ENCODE results near the gene HOXB9. TPM values are rescaled to one million over a fixed set of nuclear protein-coding genes. Genes with fewer than 3 reads are reported as not detected.

HOXB9 gene
- total RNA-seq, 1 donor from 2014 or later, result not detected

DNA sequence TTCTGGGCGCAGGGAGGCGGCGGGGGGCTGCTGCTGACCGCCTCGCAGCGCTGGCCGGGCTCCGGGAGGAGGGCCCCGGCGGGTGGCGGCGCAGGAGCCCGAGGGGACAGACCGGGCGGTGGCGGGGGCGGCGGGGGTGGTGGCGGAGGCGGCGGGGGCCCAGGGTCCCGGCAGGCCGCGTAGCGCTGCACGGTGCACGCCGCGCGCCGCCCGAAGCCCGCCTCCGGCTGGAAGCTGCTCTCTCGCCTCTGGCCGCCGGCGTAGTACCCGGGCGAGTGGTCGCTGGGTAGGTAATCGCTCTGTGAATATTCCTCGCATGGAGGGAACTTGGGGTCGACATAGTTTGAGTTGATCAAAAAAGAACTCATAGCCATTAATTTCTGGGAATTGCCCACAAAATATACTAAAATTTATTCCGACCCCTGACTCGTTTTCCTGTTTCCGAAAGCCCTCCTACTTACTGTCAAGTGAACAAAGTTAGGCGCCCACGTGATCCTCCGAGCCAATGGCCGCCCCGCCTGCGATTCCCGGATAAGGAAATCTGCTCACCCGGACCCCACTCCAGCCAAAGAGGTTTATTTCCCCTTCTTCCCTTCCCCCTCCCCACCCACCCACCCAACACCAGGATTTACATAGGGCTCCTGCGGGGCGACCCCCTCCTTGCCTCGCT, 48.1 kb downstream of the HOXB9 start, which contains the start of gene HOXB4:
Gene HOXB4 (minus strand): TSS at position 405 of the 670 bp plus-strand sequence. CDS start 31 bp downstream, at position 374.
- DNase-seq, result peak; percentile 83
- peak; percentile 73 for ATAC-seq (ENCODE audit: poor library complexity)
- intact Hi-C loops (cut with DNase I), result no loop called here

DNA sequence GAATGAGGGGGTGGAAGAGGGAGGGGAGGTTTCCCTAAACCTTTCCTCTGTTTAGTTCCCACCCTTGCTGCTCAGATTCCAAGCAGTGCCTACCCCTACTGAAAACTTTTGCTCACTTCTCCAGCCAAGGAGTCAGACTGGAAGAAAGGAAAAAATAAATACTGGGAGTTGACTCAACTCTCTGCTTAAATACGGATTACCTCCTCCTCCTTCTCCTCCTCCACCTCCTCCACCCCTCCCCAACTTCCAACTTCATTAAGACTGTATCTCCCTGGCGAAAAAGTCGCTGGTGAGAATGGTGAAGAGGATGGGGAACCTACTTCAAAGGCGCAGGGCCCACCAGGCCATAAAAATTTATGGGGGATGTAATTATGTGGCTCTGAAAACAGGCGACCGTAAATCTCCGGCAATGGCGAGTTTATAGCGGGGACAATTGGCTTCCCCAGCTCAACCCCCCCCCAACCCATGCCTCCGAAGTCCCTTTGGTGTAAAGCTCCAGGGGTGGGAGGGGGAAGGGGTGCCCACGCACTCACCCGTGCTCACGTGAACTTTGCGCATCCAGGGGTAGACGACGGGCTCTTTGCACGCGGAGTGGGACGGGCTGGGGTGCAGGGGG, 48.7 kb downstream of the HOXB9 start:
- no peak for DNase-seq
- intact Hi-C loops (cut with DNase I), result no loop called here
- ATAC-seq (ENCODE audit: poor library complexity), result no peak

DNA sequence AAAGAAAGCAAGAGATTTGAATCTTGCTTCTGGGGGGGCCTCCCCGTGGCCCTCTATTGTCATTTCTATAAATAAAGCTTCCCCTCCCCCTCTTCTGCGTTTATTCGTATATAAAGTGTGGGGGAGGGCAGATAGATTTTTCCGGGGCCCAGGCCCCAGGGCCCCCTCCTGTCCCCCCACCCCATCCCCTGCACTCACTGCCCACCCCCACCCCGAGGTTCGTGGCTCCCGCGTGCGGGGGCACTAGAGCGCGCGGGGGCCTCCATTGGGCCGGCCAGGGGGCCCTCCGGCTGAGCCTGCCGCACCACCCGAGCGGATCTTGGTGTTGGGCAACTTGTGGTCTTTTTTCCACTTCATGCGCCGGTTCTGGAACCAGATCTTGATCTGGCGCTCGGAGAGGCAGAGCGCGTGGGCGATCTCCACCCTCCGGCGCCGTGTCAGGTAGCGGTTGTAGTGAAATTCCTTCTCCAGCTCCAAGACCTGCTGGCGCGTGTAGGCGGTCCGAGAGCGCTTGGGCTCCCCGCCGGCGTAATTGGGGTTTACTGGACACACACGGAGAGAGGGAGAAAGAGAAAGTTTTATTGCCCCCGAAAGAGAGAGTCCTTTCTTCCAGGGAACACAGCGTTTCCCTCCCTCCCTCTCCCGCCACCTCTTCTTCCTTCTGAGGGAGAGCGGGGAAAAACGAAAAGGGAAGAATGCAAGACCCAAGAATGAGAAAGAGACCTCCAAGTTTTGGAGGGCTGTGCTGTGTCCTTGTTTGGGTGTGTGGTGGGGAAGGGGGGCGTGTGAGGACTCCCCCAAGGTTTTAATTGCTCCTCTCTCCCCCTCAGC, 49.5 kb downstream of the HOXB9 start:
- intact Hi-C loops (cut with DNase I), result no loop called here
- ATAC-seq (ENCODE audit: poor library complexity) (no peak), DNase-seq (no peak)

DNA sequence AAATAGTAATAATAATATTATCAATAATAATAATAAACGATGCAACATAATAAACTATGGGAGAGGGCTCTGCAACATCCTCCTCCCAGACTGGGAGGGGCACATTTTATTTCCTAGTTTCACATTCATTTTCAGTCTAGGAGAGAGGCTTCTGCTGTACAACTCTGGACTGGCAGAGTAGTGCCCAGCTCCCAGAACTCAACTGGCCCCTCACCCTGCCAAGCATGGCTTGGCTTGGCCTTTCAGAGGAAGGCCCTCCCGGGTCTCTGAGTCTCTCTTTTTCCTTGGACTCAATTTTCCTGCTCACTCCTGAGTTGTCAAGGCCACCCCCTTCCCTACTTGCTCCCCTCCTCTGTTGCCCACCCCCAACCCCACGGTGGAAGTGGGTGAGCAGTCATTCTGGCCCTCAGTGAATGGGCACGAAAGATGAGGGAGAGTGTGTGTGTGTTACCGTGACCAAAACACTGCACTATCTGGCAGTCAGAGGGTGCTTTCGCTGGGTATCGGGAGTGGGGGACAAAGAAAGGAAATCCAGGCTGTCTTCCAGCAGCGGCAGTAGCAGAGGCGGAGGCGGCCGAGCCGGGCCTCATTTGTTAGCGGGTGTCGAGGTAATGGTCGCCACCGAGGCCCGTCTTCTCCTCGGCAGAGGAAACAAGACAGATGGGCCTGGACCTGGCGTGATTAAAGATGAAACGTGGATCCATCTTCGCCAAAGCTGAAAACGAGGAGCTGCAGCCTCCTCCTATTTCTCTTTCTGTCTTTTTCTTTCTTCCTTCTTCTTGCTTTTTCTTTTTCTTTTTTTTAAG, 50.3 kb downstream of the HOXB9 start:
- intact Hi-C loops (cut with DNase I), result no loop called here
- ATAC-seq (ENCODE audit: poor library complexity), result no peak
- no peak for DNase-seq

DNA sequence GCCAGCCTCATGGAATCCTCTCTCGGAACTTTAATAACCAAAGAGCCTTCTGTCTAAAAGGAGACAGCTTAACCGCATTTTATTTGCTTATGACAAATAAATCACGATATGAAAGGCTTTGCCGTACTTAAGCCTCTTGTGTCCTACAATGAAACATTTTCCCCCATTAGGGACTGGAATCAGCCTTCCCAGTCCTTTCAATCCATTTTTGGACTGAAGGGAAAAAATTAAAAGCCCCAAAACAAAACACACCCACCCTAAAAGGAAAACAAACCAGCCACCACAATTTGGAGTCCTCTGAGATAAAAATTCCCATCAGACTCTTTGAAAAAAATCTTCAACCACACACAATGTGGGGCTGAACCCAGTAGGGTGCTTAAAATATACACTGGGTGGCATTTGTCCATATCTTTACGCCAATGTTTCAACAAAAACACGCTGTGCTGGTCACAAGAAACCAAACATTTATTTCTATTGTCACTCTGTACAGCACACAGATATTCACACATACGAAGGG, 51.0 kb downstream of the HOXB9 start:
- intact Hi-C loops (cut with DNase I), result no loop called here
- no peak for ATAC-seq (ENCODE audit: poor library complexity)
- DNase-seq, result no peak

DNA sequence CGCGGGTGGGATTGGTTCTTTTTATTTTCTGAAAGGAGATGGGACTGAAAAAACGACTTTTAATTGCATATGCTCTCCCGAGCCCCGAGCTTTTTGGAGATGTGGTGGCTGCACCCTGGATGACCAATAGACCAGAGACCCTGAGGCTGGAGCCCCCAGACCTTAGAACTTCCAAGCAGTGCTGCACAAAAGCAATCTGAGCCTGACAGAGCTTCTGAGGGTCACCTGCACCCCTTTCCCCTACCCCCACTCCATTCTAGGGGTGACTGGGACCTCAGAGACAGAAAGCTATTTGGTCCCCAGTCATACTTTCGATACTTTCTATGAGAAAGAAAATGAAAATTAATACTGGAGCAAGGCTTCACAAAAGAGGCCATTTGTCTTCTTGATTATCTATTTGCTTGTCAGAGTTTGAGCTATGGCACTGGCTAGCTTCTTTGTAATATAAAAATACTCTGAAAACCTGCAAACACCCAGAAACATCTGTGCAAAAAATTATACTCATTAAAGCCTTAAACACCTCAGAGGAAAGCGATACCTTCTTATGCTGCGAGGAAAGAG, 51.6 kb downstream of the HOXB9 start:
- no peak for ATAC-seq (ENCODE audit: poor library complexity)
- DNase-seq, result no peak
- intact Hi-C loops (cut with DNase I), result no loop called here

DNA sequence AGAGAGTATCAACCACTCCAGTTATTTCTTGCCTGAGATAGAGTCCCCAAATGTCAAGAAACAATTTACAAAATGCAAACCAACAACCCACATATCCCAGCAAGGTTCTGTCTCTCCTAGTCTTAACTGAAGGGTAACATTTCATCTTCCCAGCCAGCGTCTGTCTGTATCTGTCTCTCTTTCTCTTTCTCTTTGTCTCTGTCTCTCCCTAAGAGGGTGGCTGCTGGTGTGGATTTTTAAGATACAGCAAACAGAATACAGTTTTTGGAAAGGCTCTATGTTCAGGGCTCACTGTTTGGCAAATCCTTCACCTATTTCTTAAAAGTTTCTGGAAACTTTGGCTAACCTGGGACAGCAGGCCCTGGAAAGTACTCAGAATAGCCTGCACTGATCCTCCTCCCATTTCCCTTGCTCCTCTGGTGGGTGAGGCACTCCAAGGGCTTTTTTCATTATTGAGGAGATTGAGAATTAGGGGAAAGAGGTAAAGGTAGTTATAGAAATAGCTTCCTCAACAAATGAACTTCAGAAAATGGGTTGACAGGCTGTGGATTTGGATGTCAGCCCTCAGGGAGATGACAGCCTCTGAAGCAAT, 54.2 kb downstream of the HOXB9 start:
- ATAC-seq (ENCODE audit: poor library complexity) (no peak), DNase-seq (no peak)
- intact Hi-C loops (cut with DNase I), result no loop called here

Small RNA genes within 50 kb of the gene (microRNA-seq; reads per million reads assigned to microRNA genes)
- gene MIR196A1, result not detected

Other genes starting within 250 kb of the HOXB9 start
- 0.70 TPM for gene SKAP1, start 196.1 kb downstream of the HOXB9 start, total RNA-seq
- not detected for gene HOXB1, start 95.3 kb downstream of the HOXB9 start, total RNA-seq
- gene HOXB2, start 81.2 kb downstream of the HOXB9 start, total RNA-seq, result 2.7 TPM
- 0.75 TPM for gene HOXB4, start 48.0 kb downstream of the HOXB9 start, total RNA-seq
- gene HOXB3, start 36.1 kb downstream of the HOXB9 start, total RNA-seq, result 1.6 TPM
- gene HOXB5, start 32.6 kb downstream of the HOXB9 start, total RNA-seq, result 0.13 TPM
- gene HOXB6, start 21.4 kb downstream of the HOXB9 start, total RNA-seq, result 0.78 TPM
- gene HOXB7, start 15.3 kb downstream of the HOXB9 start, total RNA-seq, result 0.22 TPM
- not detected for gene HOXB8, start 11.1 kb downstream of the HOXB9 start, total RNA-seq
- not detected for gene PRAC1, start 96.2 kb upstream of the HOXB9 start, total RNA-seq
- gene PRAC2, start 96.8 kb upstream of the HOXB9 start, total RNA-seq, result not detected
- gene HOXB13, start 102.4 kb upstream of the HOXB9 start, total RNA-seq, result not detected
- not detected for gene TTLL6, start 190.9 kb upstream of the HOXB9 start, total RNA-seq
- gene CALCOCO2, start 204.7 kb upstream of the HOXB9 start, total RNA-seq, result 341 TPM